Measurements from ENCODE around the gene CD300E. TPM values are rescaled to one million over a fixed set of nuclear protein-coding genes. Genes with fewer than 3 reads are reported as not detected.

The CD300E gene
- total and polyA plus RNA-seq, 2 of the 4 experiments (the other 2 are of a cell fraction): not detected

- Histone ChIP-seq H3K27me3 (ENCODE audit: control insufficient read depth, insufficient read depth, low read length) (no peaks in the 10 kb centered on the region), H2BK5ac (ENCODE audit: low read depth, low read length, poor library complexity, severe bottlenecking) (no peak overlapping the region), H3K4me3 (ENCODE audit: insufficient read depth, low read depth, low read length) (no peak overlapping the region), H3K27ac (ENCODE audit: insufficient read depth, low read length) (no peak overlapping the region), H3K36me3 (ENCODE audit: control insufficient read depth, insufficient read depth, low read length) (no peaks in the 10 kb centered on the region), H2BK15ac (ENCODE audit: low read depth, low read length) (no peak overlapping the region), H4K91ac (ENCODE audit: insufficient read depth, low read depth, low read length) (no peak overlapping the region), H2BK20ac (ENCODE audit: low read depth, low read length) (no peak overlapping the region), H4K8ac (ENCODE audit: low read depth in 2 of 2, low read length in 2 of 2) (no peak overlapping the region), H3K4me1 (ENCODE audit: control insufficient read depth, insufficient read depth, low read length) (no peaks in the 10 kb centered on the region), H2AK5ac (ENCODE audit: low read depth, low read length) (no peak overlapping the region), H2AK9ac (replicated peaks; ENCODE audit: low read depth, low read length, poor library complexity) (no peak overlapping the region), H3K56ac (ENCODE audit: extremely low read depth, insufficient read depth, low read length) (no peak overlapping the region), H3K4me2 (ENCODE audit: low read depth, low read length) (no peak overlapping the region), H3K9ac (ENCODE audit: low read depth, low read length) (no peak overlapping the region), H2AFZ (replicated peaks; ENCODE audit: low read length, poor library complexity) (no peak overlapping the region), H3K18ac (ENCODE audit: low read depth, low read length) (no peak overlapping the region), H3K4ac (ENCODE audit: low read depth, low read length) (no peak overlapping the region), H3K14ac (replicated peaks; ENCODE audit: low read depth, low read length) (no peak overlapping the region), H3K79me1 (ENCODE audit: low read depth in 1 of 2, low read length in 2 of 2) (no peaks in the 10 kb centered on the region), H4K20me1 (ENCODE audit: insufficient read depth, low read length) (no peaks in the 10 kb centered on the region), H3K9me3 (ENCODE audit: control insufficient read depth, insufficient read depth, low read length) (peaks cover 2% of the 10 kb centered on the region; the same call in 1 of the 2 replicates), H2BK120ac (ENCODE audit: low read depth, low read length) (no peak overlapping the region), H3K23ac (ENCODE audit: low read depth, low read length) (no peak overlapping the region), H4K5ac (ENCODE audit: low read depth, low read length) (no peak overlapping the region), H3K9me1 (ENCODE audit: insufficient read depth, low read length) (no peaks in the 10 kb centered on the region)
- dilution Hi-C loops (cut with HindIII; ENCODE audit: low sequenced_read_pairs, unreplicated experiment): no loop called here
- 55% methylated on average over 4 of the region's 6 CpGs; no CpG with 5 or more reads in 1 of the 2 experiments for WGBS, 2 experiments (ENCODE audit: extremely low coverage in 2 of 2, insufficient read length in 1 of 2)
- POLR2A ChIA-PET (ENCODE audit: unreplicated experiment): interaction anchor here (0.6 kb wide), 1 partner anchor 1184 kb away, joined by 6 read pairs; no protein-coding TSS in a partner anchor
- ATAC-seq (ENCODE audit: low read depth) (no peak), DNase-seq (no peak)
- no TSS peak for BruUV-seq (replicated peaks)
- TF ChIP-seq, protein P1, sequence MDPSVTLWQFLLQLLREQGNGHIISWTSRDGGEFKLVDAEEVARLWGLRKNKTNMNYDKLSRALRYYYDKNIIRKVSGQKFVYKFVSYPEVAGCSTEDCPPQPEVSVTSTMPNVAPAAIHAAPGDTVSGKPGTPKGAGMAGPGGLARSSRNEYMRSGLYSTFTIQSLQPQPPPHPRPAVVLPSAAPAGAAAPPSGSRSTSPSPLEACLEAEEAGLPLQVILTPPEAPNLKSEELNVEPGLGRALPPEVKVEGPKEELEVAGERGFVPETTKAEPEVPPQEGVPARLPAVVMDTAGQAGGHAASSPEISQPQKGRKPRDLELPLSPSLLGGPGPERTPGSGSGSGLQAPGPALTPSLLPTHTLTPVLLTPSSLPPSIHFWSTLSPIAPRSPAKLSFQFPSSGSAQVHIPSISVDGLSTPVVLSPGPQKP (IDR thresholded peaks at IDR 0.05; ENCODE audit: borderline replicate concordance, low read depth, low read length): no peak
- TF ChIP-seq FOS (IDR thresholded peaks at IDR 0.05; ENCODE audit: low read depth, low read length): no peak
- TF ChIP-seq NFE2L2 (IDR thresholded peaks at IDR 0.05; ENCODE audit: low read depth, low read length): no peak
- TF ChIP-seq CHD1 (IDR thresholded peaks at IDR 0.05; ENCODE audit: low read depth, low read length): no peak
- TF ChIP-seq POLR2A (IDR thresholded peaks at IDR 0.05; ENCODE audit: low read depth, low read length): no peak
- no peak for TF ChIP-seq BHLHE40 (IDR thresholded peaks at IDR 0.05; ENCODE audit: low read depth, low read length)
- no peak for TF ChIP-seq CEBPB (IDR thresholded peaks at IDR 0.05; ENCODE audit: low read depth, low read length)
- no peak for TF ChIP-seq CTCF (conservative IDR thresholded peaks at IDR 0.05; ENCODE audit: low read depth, low read length)
- intact Hi-C loops (cut with micrococcal nuclease): no loop called here
- in situ Hi-C loops (cut with MboI; ENCODE audit: low sequenced_read_pairs): no loop called here
- CTCF ChIA-PET: no interaction called here
These were observed 19.3 kb downstream of the CD300E start for GRCh38 chr17:74604200-74604599.
